HG03565 (cell line): ENCODE results near the gene POLR1G.
A peak's percentile ranks its signal among the peaks of the same experiment; 100 is the strongest.

Experiments used
- ATAC-seq: cut with Tn5 transposase; IDR thresholded peaks from one replicate; pipeline ENCODE4 v1.9.1; 2021; ENCODE audit warnings: mild to moderate bottlenecking, moderate library complexity; ENCODE audit not compliant: unreplicated experiment

Gene POLR1G, protein sequence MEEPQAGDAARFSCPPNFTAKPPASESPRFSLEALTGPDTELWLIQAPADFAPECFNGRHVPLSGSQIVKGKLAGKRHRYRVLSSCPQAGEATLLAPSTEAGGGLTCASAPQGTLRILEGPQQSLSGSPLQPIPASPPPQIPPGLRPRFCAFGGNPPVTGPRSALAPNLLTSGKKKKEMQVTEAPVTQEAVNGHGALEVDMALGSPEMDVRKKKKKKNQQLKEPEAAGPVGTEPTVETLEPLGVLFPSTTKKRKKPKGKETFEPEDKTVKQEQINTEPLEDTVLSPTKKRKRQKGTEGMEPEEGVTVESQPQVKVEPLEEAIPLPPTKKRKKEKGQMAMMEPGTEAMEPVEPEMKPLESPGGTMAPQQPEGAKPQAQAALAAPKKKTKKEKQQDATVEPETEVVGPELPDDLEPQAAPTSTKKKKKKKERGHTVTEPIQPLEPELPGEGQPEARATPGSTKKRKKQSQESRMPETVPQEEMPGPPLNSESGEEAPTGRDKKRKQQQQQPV

DNA sequence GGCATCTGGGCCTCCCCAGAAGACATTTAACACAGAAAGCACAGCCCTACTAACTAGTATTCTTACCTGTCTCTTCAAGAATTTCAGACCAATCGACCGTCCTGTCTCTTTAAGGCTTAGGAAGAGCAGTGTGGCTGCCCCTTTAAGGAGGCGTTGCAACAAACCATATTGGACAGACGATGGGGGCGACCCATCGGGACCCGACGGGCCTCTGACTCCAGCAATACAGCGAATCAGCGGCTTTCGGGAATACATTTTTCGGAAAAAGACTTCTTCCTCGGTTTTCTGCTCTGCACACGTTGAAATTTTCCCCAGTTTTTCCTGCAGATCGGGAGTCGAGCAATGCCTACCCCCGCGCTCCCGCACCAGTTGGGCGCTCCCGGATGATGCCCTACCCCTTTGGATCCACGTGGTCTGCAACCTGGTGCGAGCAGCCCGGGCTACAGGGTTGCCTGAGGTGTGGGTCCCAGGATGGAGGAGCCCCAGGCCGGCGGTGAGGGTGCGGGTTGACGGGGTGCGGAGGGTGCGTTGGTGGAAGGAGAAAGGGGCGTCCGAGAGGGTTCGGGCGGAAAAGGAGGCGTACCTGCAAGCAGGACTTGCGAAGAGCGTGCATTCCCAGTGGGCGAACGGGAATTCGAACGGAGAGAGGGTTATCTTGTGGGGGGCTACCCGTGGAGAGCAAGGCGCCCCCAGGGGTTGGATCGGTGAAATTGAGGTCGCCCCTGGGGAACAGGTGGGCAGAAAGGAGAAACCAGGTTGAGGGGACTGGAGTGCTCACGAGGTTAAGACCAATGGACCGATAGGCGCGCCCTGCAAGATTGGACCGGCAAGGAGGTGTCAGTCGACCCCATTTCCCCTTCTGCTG, at the start of gene POLR1G:
POLR1G (plus strand) TSS at position 419 of the 865 bp plus-strand sequence; CDS start at position 472, 53 bp downstream.
- peak; percentile 59 for ATAC-seq

DNA sequence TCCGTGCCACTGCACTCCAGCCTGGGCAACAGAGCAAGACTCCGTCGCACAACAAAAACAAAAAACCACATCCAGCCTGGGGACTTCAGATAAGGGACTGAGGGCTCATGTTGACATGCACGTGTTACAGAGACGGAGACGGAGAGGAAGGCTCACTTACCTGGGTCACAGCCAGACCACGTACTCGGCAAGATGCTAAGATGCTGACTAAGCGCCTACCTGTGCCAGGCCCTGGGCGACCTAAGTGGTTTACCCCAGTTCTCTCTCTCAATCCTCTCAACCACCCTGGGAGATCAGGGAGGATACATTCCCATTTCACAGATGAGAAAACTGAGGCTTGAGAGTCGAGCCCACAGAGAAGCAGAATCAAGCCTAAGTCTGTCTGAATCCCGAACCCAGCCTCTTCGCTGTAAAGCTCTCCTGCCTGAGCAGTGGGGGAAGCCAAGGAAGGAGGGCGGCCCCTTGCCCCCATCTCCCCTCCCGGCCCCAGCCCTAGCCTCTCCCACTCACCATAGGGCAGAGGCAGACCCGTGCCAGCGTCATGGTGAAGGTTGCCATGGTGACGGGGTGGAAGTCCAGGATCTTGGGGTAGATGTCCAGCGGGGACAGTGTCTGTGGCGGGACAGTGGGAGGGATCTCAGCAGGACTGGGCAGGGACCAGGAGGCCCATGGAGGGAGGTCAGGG, 49.5 kb upstream of the POLR1G start:
- no peak for ATAC-seq

DNA sequence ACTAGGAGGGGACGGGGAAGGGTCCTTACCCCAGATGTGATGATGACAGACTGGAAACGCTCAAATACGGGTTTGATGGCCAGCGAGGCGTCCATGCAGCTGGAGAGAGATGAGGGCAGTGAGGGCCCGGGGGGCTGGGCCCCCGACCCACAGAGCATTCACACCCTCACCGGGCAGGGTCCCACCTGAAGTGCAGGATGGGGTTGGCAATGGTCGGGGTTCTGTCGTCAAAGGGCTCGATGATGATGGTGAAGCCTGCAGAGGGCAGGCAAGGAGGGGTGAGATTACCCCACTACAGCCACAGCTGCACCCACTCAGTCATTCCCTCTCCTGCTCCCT, 49.0 kb upstream of the POLR1G start:
- no peak for ATAC-seq

DNA sequence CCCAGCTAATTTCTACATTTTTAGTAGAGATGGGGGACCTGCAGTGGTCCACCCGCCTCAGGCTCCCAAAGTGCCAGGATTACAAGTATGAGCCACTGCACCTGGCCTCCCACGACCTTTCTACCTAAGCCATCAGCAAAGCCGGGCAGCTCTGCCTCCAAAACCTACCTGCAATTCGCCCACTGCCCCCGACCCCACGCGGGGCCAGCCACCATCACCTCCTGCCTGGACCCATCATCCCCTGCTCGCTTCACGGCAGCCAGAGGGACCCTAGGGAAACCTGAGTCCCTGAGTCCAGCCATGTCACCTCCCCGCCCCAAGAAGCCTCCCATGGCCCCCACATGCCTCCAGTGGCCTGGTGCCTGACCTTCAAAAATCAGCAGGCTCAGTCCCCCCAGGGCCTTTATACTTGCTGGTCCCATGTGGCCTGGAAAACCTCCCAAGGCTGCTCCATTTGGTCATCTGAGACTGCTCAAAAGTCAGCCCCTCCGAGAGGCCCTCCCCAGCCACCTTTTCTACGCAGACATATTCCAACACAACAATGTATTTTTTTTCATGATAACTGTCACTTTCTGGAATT, 48.1 kb upstream of the POLR1G start:
- ATAC-seq: no peak

DNA sequence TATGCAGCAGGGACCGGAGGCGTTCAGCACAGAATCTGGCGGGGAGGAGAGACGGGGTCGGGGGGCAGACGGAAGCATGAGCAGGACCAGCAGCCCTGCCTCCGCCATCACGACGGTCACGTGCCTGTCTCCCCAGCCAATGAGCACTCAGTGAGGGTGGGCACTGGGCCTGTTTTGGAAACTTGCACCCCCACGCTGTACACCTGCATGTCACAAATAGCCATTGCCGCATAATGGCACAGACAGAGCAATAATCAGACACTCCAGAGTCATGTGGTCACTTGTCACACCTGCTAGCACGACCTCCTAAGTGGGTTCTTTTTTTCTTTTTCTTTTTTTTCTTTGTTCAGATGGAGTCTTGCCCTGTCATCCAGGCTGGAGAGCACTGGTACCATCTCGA, 44.8 kb upstream of the POLR1G start:
- ATAC-seq: no peak

DNA sequence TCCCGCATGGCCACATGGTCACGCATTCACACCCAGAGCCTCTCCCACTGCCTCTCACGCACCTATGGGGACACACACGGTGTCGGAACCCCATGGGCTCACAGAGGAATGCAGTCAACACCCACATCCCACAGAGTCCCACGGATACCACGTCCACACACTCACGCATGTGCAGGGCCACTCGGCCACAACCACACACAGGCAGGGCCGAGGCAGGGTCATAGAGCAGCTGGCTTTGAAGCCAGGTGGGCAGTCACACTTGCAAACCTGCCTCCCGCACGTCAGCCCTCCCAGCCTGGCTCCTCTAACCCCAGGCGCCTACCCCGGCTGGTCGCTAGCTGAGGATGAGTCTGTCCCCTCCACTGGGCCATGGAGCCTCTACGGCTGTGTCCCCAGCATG, 44.2 kb upstream of the POLR1G start:
- no peak for ATAC-seq

DNA sequence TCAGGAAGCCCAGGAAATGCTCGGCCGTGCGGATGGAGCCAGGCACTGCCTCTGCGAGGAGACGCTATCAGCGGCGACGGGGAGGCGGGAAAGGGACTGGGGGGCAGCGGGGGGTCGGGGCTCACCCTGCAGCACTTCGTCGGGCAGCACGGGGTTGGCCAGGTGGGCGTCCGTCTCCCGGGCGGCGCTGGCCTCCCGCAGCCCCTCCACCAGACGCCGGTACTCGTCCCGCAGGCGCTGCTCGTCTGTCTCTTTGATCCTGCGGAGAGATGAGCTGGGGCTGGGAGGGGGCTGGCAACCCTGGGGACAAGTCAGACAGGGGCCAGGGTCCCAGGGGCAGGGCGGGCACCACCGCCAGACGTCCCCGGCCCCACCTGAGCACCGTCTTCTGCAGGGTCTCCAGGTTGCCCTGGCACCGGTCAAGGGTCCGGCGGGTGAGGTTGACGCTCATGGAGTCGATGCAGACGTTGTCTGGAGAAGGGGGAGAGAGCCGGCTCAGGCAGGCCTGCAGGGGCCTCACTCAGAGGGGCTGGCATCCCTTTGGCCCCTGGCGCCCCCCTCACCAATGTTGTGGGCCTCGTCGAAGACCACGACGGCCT, 42.5 kb upstream of the POLR1G start:
- ATAC-seq: no peak

DNA sequence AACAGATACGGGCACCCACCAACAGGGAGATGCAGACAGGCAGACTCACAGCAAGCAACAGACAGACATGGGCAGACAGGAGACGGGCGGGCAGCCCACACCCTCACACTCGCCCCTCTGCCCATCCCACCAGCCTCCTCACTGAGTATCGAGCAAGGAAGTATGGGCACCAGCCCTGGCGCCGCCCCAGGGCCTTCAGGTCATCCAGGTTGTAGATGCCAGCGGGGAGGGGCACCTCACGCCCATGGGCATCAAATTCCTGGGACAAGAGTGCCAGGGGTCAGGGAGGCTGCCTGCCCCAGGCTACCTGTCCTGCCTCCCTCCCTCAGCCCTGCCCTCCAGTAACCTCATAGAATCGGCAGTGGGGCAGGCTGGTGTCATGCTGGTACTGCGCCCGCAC, 41.7 kb upstream of the POLR1G start:
- ATAC-seq: no peak

DNA sequence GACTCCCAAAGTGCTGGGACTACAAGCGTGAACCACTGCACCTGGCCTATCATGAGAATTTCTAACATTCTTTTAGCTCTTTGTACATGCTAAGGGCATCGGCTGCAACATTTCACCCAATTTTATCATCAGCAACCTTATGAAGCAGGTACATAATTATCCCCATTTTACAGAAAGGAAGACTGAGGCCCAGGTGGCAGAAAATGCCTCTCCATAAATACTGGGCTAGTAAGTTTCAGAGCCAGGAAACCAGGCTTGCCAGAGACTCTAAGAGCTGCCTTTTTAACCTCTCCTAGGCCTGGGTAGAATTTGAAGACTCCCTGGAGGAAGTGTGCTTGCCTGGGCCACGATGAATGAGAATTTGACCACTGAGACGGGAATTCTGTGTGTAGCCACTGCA, 38.3 kb upstream of the POLR1G start:
- no peak for ATAC-seq

DNA sequence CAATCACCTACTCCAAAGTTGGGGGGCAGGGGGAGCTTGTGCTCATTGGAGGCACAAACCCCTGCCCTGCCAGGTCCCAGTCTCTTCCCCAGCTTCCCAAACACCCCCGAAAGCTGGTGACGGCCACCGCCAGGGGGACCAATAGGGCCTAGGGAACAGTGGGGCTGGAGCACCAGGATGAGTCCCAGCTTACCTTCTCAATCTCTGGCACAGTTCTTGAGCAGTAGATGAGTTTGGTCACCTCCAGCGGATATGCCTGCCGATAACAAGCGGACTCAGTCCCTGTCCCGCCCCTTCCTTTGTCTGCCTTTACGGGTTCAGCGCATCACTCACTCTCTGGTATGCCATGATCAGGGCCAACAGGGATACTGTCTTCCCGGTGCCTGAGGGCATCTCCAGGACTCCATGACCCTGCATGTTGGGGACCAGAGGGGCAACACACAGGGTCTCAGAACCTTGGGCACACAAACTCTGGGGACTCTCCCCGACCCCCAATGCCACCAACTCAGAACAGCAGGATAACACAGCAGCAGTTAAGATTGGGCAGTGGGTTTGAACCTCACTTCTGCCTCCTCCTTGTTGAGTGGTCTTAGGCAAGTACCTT, 37.6 kb upstream of the POLR1G start:
- no peak for ATAC-seq

DNA sequence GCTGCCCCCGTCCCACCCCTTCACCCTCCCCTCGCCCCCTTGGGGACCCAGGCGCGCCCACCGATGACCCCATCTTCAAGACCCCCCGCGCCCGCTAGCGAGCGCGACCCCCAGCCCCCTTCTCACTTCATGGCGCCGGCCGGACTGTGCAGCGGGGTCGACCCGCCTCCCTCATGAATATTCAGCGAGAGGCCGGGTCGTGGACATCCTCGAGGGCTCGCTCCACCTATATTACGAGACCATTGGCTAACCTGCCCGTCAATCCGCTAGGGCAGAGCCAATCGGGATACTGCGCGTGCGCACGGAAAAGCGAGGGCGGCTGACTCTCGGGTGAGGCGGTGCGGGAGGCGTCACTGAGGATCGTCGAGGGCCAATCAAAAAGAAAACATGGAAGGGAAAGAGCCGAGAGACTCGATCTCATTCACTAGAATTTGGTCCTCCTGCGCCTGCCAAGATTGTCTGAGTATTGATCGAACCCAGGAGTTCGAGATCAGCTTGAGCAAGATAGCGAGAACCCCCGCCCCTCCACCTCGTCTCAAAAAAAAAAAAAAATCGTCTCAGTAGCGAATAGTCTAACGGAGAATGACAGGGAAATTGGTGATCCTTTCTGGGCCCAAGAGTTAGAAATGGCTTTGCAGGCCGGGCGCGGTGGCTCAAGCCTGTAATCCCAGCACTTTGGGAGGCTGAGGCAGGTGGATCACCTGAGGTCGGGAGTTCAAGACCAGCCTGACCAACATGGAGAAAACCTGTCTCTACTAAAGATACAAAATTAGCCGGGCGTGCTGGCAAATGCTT, 35.8 kb upstream of the POLR1G start, which contains the start of gene ERCC2:
ERCC2 (minus strand) TSS at position 164 of the 795 bp plus-strand sequence; CDS start at position 131, 33 bp downstream.
- ATAC-seq: peak; percentile 97

DNA sequence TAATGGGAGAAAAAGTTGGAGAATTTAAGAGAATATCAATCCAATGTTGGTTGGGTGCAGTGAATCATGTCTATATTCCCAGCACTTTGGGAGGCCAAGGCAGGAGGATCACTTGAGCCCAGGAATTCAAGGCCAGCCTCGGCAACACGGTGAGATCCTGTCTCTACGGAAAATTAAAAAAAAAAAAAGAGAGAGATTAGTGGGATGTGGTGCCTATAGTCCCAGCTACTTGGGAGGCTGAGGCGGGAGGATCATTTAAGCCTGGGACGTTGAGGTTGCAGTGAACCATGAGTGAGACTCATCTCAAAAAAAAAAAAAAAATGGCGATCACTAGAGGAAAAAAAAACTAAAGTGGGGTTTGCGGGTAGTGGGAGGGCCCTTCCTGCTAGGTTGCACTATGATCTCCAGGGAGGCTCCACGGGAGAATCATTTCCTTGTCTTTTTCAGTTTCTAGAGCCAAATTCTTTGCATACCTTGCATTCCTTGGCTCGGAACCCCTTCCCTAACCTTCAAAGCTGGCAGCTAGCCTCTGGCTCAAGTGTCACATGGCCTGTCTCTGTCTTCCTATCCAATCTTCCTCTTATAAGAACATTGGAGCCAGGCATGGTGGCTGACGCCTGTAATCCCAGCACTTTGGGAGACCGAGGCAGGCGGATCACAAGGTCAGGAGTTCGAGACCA, 30.3 kb upstream of the POLR1G start:
- ATAC-seq: no peak

DNA sequence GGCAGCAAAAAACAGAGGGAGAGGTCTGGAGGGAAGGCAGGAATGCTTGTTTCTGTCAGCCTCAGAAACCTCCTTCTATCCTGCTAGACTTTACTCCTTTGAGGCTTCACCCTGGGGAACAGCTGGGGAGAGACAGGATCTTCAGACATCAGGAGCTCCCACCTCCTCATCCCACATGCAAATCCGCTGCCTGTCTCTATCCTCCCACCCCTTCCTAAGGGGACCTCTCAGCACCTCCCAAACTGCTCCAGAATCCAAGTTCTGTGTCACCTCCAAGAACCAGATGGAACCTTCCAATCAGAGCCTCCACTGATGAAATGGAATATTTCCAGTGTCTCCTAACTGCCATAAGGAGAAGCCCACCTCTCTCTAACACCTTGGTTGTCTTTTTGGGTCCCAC, 26.3 kb upstream of the POLR1G start:
- no peak for ATAC-seq

DNA sequence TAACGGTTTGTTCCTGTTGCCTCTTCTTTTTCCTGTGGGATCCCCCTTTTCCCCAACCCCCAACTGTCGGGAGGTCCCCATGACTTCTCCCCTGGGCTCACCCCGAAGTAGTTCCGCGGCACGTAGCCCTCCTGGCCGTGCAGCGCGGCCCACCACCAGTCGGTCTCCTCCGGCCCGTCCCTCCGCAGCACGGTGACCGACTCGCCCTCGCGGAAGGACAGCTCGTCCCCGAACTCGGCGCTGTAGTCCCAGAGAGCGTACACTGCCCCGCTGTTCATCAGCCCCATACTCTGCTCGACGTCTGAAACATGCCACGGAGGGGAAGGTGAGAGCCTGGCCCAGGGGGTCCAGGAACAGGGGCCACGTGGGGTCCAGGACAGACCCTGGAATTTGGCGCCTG, 24.0 kb upstream of the POLR1G start:
- ATAC-seq: no peak

DNA sequence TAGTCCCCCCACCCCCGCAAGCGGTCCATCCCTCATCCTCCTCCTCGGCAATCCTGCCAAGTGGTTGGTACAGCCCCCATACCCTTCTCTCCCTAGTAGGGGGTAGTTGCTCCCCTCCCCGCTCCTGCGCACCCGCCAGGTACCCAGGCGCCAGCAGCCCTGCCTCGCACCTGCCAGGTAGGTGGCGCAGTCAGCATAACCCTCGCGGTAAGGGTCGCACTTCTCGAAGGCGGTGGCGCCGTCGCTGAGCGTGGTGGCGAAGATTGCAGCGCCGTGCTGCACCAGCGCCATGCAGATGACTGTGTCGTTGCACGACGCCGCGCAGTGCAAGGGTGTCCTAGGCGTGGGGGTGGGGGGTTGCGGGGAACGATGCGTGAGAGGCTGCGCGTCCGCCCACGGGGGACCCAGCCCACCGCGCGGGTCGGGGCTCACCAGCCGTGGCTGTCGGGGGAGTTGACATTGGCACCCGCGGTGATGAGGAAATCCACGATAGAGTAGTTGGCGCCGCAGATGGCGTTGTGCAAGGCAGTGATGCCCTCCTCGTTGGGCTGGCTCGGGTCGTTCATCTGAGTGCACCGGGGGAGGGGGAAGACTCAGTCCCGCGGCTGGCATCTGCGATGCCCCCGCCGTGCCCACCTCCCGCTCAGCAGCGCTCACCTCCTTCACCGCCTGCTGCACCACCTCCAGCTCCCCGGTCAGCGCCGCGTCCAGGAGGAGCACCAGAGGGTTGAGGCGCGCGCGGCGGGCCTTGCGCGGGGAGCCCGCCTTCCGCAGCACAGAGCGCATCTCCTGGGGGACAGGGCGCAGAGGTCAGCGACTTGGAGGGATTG, 20.8 kb upstream of the POLR1G start:
- ATAC-seq: no peak

DNA sequence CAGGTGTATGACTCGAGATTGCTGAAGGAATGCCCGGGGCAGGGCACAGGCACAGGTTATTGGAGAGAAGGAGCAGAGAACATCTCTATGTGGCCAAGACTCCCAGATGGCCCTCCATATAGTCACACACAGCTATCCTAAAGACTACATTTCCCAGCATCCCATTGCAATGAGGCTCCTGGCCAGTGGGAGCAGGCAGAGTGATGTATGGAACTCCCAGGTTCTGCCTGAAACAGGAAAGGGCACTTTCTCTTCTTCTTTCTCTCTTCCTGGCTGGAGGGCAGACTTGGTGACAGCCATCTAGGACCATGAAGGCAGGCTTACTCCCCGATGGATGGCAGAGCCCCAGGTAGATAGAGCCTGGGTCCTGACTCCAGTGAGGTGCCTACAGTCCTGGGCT, 15.1 kb upstream of the POLR1G start:
- ATAC-seq: no peak

DNA sequence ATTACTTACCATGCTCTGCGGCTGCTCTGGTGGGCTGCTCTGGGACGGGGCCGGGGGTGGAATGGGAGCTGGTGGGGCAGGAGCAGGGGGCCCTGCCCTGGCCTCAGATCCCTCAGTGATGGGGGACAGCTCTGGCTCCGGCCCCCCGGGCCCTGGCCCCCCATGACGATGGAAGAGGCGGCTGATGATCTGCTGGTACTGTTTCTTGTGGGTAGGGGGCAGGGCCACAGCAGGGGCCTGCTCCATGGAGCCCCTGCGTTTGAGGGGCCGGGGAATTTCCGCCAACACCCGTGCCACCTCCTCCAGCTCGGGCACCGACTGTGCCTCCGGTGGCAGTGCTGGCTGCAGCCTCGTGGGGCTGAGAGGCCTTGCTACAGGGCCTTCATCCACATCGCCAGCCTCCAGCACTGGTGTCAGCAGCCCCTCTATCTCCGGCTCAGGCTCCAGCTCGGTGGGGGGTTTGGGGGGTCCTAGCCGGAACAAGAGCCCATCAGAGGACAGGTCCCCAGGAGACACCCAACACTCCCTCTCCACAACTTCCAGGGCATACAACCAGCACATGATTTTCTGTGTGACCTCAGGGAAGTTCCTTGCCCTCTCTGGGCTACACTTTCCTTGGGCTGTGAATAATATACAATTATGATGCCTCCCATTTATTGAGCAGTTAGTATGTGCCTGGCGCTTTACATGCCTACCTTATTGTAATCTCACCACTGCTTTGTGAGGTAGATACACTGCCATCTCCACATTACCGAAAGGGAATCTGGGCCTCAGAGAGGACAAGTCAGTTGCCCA, 14.4 kb upstream of the POLR1G start:
- ATAC-seq: no peak
